Measurements from ENCODE around the gene PDXP. TPM values are rescaled to one million over a fixed set of nuclear protein-coding genes. Genes with fewer than 3 reads are reported as not detected.
A peak's percentile ranks its signal among the peaks of the same experiment; 100 is the strongest.

Gene PDXP
- total and polyA plus RNA-seq, 2 of the 13 experiments (the other 11 are each of a cell fraction or from before 2014, with no cell fraction given), result 58.2 to 70.6 TPM

GRCh38 chr22:37639070-37639760, 19.3 kb upstream of the PDXP start, which contains the start of gene SH3BP1 (continued):
- TF ChIP-seq SMAD9 (CRISPR knock-in tag; IDR thresholded peaks at IDR 0.05) (no peak), MZF1 (CRISPR knock-in tag; IDR thresholded peaks at IDR 0.05; ENCODE audit: borderline replicate concordance) (no peak), ZNF33A (CRISPR knock-in tag; IDR thresholded peaks at IDR 0.05; ENCODE audit: borderline replicate concordance) (no peak), ZNF234 (CRISPR knock-in tag; conservative IDR thresholded peaks at IDR 0.05) (no peak), FOXO4 (CRISPR knock-in tag; conservative IDR thresholded peaks at IDR 0.05) (no peak), PLRG1 (conservative IDR thresholded peaks at IDR 0.05) (no peak), HOMEZ (CRISPR knock-in tag; IDR thresholded peaks at IDR 0.05; ENCODE audit: low read depth) (no peak), TEAD2 (CRISPR knock-in tag; IDR thresholded peaks at IDR 0.05) (no peak), NONO (IDR thresholded peaks at IDR 0.05) (no peak), NONO (CRISPR knock-in tag; conservative IDR thresholded peaks at IDR 0.05) (peak; percentile 19; the same call in 1 of the 2 replicates), ZBTB40 (IDR thresholded peaks at IDR 0.05) (no peak), ZBTB40 (CRISPR knock-in tag; IDR thresholded peaks at IDR 0.05) (0 out of 2 replicates have a peak, but pooled peaks have one; percentile 46), DZIP1 (CRISPR knock-in tag; IDR thresholded peaks at IDR 0.05) (no peak), ZNF543 (CRISPR knock-in tag; IDR thresholded peaks at IDR 0.05) (no peak), GPN1 (CRISPR knock-in tag; IDR thresholded peaks at IDR 0.05; ENCODE audit: borderline replicate concordance) (no peak)

All from HepG2 (cell line).